GM12878 (cell line): ENCODE measurements around the gene TMPRSS11A. TPM values are rescaled to one million over a fixed set of nuclear protein-coding genes. Genes with fewer than 3 reads are reported as not detected.

ENCODE experiments used
- ATAC-seq: fragments of 200-7000 bp; cut with Tn5 transposase; 3 replicates; pipeline ENCODE4 v1.9.1; 2020; ENCODE audit warnings: mild to moderate bottlenecking, moderate library complexity
- BruUV-seq: library from RNA; stranded (reverse); fragments of 400-500 nt; replicated peaks from 2 replicates; lab custom pipeline; 2021; lab: Mats Ljungman, UMichigan
- CTCF ChIA-PET: fragments of 300-600 bp; sonication (Branson Sonifier 250); formaldehyde crosslinking; extraction: SDS; loops from one replicate; lab custom pipeline; 2021; ENCODE audit warnings: inconsistent platforms; lab: Yijun Ruan, JAX
- POLR2A ChIA-PET: fragments of 350-600 bp; formaldehyde crosslinking; extraction: SDS; loops from one replicate; lab custom pipeline; 2021; ENCODE audit warnings: inconsistent platforms; lab: Charles Lee
- RAD21 ChIA-PET: fragments of 300-600 bp; sonication (Branson Sonifier 250); formaldehyde crosslinking; loops from one replicate; lab custom pipeline; 2023; ENCODE audit warnings: antibody characterized with exemption; ENCODE audit not compliant: unreplicated experiment; lab: Charles Lee
- SMC1A ChIA-PET: fragments of 300-600 bp; sonication (Branson Sonifier 250); formaldehyde crosslinking; loops from one replicate; lab custom pipeline; 2023; ENCODE audit not compliant: unreplicated experiment, uncharacterized antibody; lab: Charles Lee
- DNase-seq: peaks from one replicate; pipeline ENCODE4 v3.0.0-alpha.2; 2011; ENCODE audit warnings: low read depth, low spot score
- FAIRE-seq: peaks from 3 replicates; lab custom pipeline; 2011; peaks lifted over from hg19 to GRCh38; lab: Jason Lieb, UNC
- H2AFZ ChIP-seq: 2 replicates; pipeline ENCODE4 v1.6.0; 2011; ENCODE audit warnings: low read depth, low read length, control low read depth; ENCODE audit not compliant: control insufficient read depth
- H3K27ac ChIP-seq: 2 replicates; pipeline ENCODE4 v1.5.1; 2011; ENCODE audit warnings: control low read depth; ENCODE audit not compliant: control insufficient read depth, insufficient read depth
- H3K27me3 ChIP-seq, 2 experiments: replicated peaks in 1 of 2; 2 replicates each; pipeline versions ENCODE4 v1.6.0 to v1.6.1; 2011; ENCODE audit warnings: low read length in 1 of 2; ENCODE audit not compliant: control insufficient read depth in 2 of 2, insufficient read depth in 2 of 2
- H3K36me3 ChIP-seq, 2 experiments: 2 replicates each; pipeline ENCODE4 v1.5.1; 2011; ENCODE audit warnings: low read length in 1 of 2; ENCODE audit not compliant: control insufficient read depth in 2 of 2, insufficient read depth in 2 of 2
- H3K4me1 ChIP-seq: 2 replicates; pipeline ENCODE4 v1.6.1; 2011; ENCODE audit warnings: mild to moderate bottlenecking, low read length, moderate library complexity, mixed read lengths; ENCODE audit not compliant: control insufficient read depth, insufficient read depth
- H3K4me2 ChIP-seq: 2 replicates; pipeline ENCODE4 v1.6.0; 2011; ENCODE audit warnings: control low read depth; ENCODE audit not compliant: control insufficient read depth, insufficient read depth
- H3K4me3 ChIP-seq: fragments of 200-600 bp; sonication (generic); 2 replicates; pipeline ENCODE4 v1.5.1; 2016
- H3K79me2 ChIP-seq: 2 replicates; pipeline ENCODE4 v1.6.0; 2011; ENCODE audit warnings: low read length; ENCODE audit not compliant: control insufficient read depth, insufficient read depth
- H3K9ac ChIP-seq: 2 replicates; pipeline ENCODE4 v1.8.0; 2011; ENCODE audit warnings: low read length, control low read depth, mixed read lengths; ENCODE audit not compliant: control insufficient read depth, insufficient read depth
- H3K9me3 ChIP-seq: replicated peaks from 3 replicates; pipeline ENCODE4 v1.5.1; 2011; ENCODE audit warnings: mild to moderate bottlenecking, low read length; ENCODE audit not compliant: control insufficient read depth, insufficient read depth
- H4K20me1 ChIP-seq: 2 replicates; pipeline ENCODE4 v1.6.0; 2011; ENCODE audit not compliant: control insufficient read depth, insufficient read depth
- BCL3 ChIP-seq: IDR thresholded peaks from 2 replicates; pipeline ENCODE4 v1.6.1; 2011; ENCODE audit warnings: borderline replicate concordance, low read depth, mild to moderate bottlenecking, moderate library complexity, low read length; ENCODE audit not compliant: insufficient read depth, poor library complexity, severe bottlenecking
- GABPA ChIP-seq: IDR thresholded peaks from 2 replicates; pipeline ENCODE4 v1.6.1; 2014; ENCODE audit warnings: antibody characterized with exemption, low read depth, mild to moderate bottlenecking, inconsistent platforms
- HDAC6 ChIP-seq: fragments of 200-600 bp; sonication (generic); IDR thresholded peaks from one replicate; pipeline ENCODE4 v1.8.0; 2017; ENCODE audit warnings: antibody characterized with exemption; ENCODE audit not compliant: unreplicated experiment
- MEF2B ChIP-seq: fragments of 450-650 bp; IDR thresholded peaks from 2 replicates; pipeline ENCODE4 v1.6.1; 2018; ENCODE audit warnings: mild to moderate bottlenecking, moderate library complexity; ENCODE audit not compliant: partially characterized antibody, poor library complexity, severe bottlenecking
- NRF1 ChIP-seq: conservative IDR thresholded peaks from 2 replicates; pipeline ENCODE4 v1.6.1; 2011; ENCODE audit warnings: mild to moderate bottlenecking, low read depth, low read length, improper control_type of control experiment
- SUZ12 ChIP-seq: fragments of 200-600 bp; sonication (generic); IDR thresholded peaks from one replicate; pipeline ENCODE4 v1.6.1; 2018; ENCODE audit warnings: antibody characterized with exemption, mild to moderate bottlenecking; ENCODE audit not compliant: unreplicated experiment
- TCF3 ChIP-seq: IDR thresholded peaks from 2 replicates; pipeline ENCODE4 v1.6.1; 2012; ENCODE audit warnings: low read depth, mild to moderate bottlenecking, low read length, borderline replicate concordance; ENCODE audit not compliant: insufficient read depth
- TCF7 ChIP-seq: IDR thresholded peaks from 2 replicates; pipeline ENCODE4 v1.6.1; 2014; ENCODE audit warnings: antibody characterized with exemption, borderline replicate concordance
- ZNF274 ChIP-seq: IDR thresholded peaks from one replicate; pipeline ENCODE4 v1.8.0; 2011; ENCODE audit not compliant: insufficient read length, insufficient read depth
- ZNF622 ChIP-seq: fragments of 450-650 bp; IDR thresholded peaks from 2 replicates; pipeline ENCODE4 v1.6.1; 2017; ENCODE audit warnings: mild to moderate bottlenecking, inconsistent platforms
- in situ Hi-C: fragments of 300-500 bp; cut with MboI; formaldehyde crosslinking; loops from 9 replicates; pipeline ENCODE4 v1.14.3; 2018; ENCODE audit warnings: mixed read lengths
- intact Hi-C: fragments of 100-400 bp; cut with micrococcal nuclease; formaldehyde crosslinking; loops from one replicate; pipeline ENCODE4 v1.14.2; 2022; ENCODE audit not compliant: unreplicated experiment
- polyA plus RNA-seq, 11 experiments: library from polyadenylated mRNA; depleted of rRNA in 4 of 11; unstranded in 6 of 11; stranded (reverse) in 5 of 11; fragments of >200 nt; fragmentation: Nextera tagmentation in 4 of 11; fragmentation: Illumina TruSeq in 1 of 11; extraction: Ambion mirVana in 4 of 11; extraction: Trizol in 1 of 11; gene quantifications; 1 replicate in 1 of 11; 2 replicates in 10 of 11; pipeline versions ENCODE4 v1.2.1 to v1.2.3, GENCODE V29; 2011 to 2016; ENCODE audit warnings: inconsistent platforms in 2 of 11, missing spikeins in 2 of 11, low read depth in 1 of 11
- total RNA-seq, 4 experiments: library from RNA; depleted of rRNA in 3 of 4; stranded (reverse); fragments of >200 nt in 3 of 4; fragmentation: Illumina TruSeq in 1 of 4; extraction: Trizol in 1 of 4; gene quantifications; 2 replicates each; pipeline versions ENCODE4 v1.2.1 to v1.2.3, GENCODE V29; 2013 to 2021
- TF ChIP-seq, protein P1 (sequence below): fragments of 450-650 bp; IDR thresholded peaks from 2 replicates; pipeline ENCODE4 v1.6.1; 2017; ENCODE audit warnings: low read depth, mild to moderate bottlenecking, moderate library complexity
- TF ChIP-seq, protein P2 (sequence below): fragments of 450-650 bp; conservative IDR thresholded peaks from 2 replicates; pipeline ENCODE4 v1.6.1; 2017; ENCODE audit warnings: mild to moderate bottlenecking, moderate library complexity

TMPRSS11A gene
- total and polyA plus RNA-seq, 10 of the 15 experiments (the other 5 are each of a cell fraction or from before 2014, with no cell fraction given) = 0.02 TPM; not detected in 9

GRCh38 chr4:67884701-67885100, 78.6 kb downstream of the TMPRSS11A start:
- SMC1A ChIA-PET = no interaction called here
- BruUV-seq = no TSS peak
- POLR2A ChIA-PET = no interaction called here
- H3K9me3 ChIP-seq = no peaks in the 10 kb centered on the region
- CTCF ChIA-PET = no interaction called here
- H3K27me3 ChIP-seq = no peaks in the 10 kb centered on the region
- H3K4me3 ChIP-seq = no peak overlapping the region
- intact Hi-C loops (no loop called here), in situ Hi-C loops (no loop called here)
- H3K79me2 ChIP-seq = no peaks in the 10 kb centered on the region
- TF ChIP-seq BCL3 (no peak), ZNF274 (no peak), TCF7 (no peak), MEF2B (no peak), ZNF622 (no peak), HDAC6 (no peak), NRF1 (no peak), TCF3 (no peak), SUZ12 (no peak), GABPA (no peak)
- TF ChIP-seq, protein P1, sequence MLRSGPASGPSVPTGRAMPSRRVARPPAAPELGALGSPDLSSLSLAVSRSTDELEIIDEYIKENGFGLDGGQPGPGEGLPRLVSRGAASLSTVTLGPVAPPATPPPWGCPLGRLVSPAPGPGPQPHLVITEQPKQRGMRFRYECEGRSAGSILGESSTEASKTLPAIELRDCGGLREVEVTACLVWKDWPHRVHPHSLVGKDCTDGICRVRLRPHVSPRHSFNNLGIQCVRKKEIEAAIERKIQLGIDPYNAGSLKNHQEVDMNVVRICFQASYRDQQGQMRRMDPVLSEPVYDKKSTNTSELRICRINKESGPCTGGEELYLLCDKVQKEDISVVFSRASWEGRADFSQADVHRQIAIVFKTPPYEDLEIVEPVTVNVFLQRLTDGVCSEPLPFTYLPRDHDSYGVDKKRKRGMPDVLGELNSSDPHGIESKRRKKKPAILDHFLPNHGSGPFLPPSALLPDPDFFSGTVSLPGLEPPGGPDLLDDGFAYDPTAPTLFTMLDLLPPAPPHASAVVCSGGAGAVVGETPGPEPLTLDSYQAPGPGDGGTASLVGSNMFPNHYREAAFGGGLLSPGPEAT = no peak
- TF ChIP-seq, protein P2, sequence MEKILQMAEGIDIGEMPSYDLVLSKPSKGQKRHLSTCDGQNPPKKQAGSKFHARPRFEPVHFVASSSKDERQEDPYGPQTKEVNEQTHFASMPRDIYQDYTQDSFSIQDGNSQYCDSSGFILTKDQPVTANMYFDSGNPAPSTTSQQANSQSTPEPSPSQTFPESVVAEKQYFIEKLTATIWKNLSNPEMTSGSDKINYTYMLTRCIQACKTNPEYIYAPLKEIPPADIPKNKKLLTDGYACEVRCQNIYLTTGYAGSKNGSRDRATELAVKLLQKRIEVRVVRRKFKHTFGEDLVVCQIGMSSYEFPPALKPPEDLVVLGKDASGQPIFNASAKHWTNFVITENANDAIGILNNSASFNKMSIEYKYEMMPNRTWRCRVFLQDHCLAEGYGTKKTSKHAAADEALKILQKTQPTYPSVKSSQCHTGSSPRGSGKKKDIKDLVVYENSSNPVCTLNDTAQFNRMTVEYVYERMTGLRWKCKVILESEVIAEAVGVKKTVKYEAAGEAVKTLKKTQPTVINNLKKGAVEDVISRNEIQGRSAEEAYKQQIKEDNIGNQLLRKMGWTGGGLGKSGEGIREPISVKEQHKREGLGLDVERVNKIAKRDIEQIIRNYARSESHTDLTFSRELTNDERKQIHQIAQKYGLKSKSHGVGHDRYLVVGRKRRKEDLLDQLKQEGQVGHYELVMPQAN = no peak
- H3K27ac ChIP-seq = no peak overlapping the region
- no peak for DNase-seq
- H3K4me2 ChIP-seq = no peak overlapping the region
- H3K9ac ChIP-seq = no peak overlapping the region
- RAD21 ChIA-PET = no interaction called here
- FAIRE-seq = no peak
- H3K4me1 ChIP-seq = no peaks in the 10 kb centered on the region
- no peak for ATAC-seq
- no peak overlapping the region for H2AFZ ChIP-seq
- no peaks in the 10 kb centered on the region for H4K20me1 ChIP-seq
- no peaks in the 10 kb centered on the region for H3K36me3 ChIP-seq
